IMR-90 (cell line): ENCODE results near the gene TRAF1. TPM values are rescaled to one million over a fixed set of nuclear protein-coding genes. Genes with fewer than 3 reads are reported as not detected.

ENCODE experiments used
- ATAC-seq: fragments of 200-7000 bp; cut with Tn5 transposase; 2 replicates; pipeline ENCODE4 v1.9.1; 2020; ENCODE audit warnings: low read depth, mild to moderate bottlenecking, moderate library complexity
- BruUV-seq: library from RNA; stranded (reverse); fragments of 400-500 nt; replicated peaks from 2 replicates; lab custom pipeline; 2021; lab: Mats Ljungman, UMichigan
- CTCF ChIA-PET: fragments of 300-600 bp; formaldehyde crosslinking; extraction: SDS; loops from one replicate; lab custom pipeline; 2021; ENCODE audit warnings: antibody characterized with exemption; lab: Yijun Ruan, JAX
- POLR2A ChIA-PET: fragments of 300-600 bp; sonication (Branson Sonifier 250); formaldehyde crosslinking; loops from one replicate; lab custom pipeline; 2022; ENCODE audit warnings: antibody characterized with exemption; ENCODE audit not compliant: unreplicated experiment; lab: Charles Lee
- DNase-seq: peaks from one replicate; pipeline ENCODE4 v3.0.0; 2013
- H2AFZ ChIP-seq: replicated peaks from 2 replicates; pipeline ENCODE3; 2013; ENCODE audit warnings: low read length, mild to moderate bottlenecking; ENCODE audit not compliant: poor library complexity
- H2AK5ac ChIP-seq: 2 replicates; pipeline ENCODE4 v1.6.1; 2013; ENCODE audit warnings: low read depth, low read length, inconsistent platforms
- H2AK9ac ChIP-seq: replicated peaks from 2 replicates; pipeline ENCODE3; 2013; ENCODE audit warnings: mild to moderate bottlenecking, low read depth, low read length, moderate library complexity; ENCODE audit not compliant: poor library complexity
- H2BK120ac ChIP-seq: 2 replicates; pipeline ENCODE4 v1.6.1; 2013; ENCODE audit warnings: low read depth, low read length, inconsistent platforms
- H2BK15ac ChIP-seq: 3 replicates; pipeline ENCODE4 v1.6.1; 2013; ENCODE audit warnings: low read depth, low read length, inconsistent platforms
- H2BK20ac ChIP-seq: 2 replicates; pipeline ENCODE4 v1.6.1; 2013; ENCODE audit warnings: low read depth, mild to moderate bottlenecking, inconsistent platforms, low read length, moderate library complexity
- H2BK5ac ChIP-seq: 2 replicates; pipeline ENCODE4 v1.6.1; 2013; ENCODE audit warnings: mild to moderate bottlenecking, low read depth, low read length, inconsistent platforms; ENCODE audit not compliant: poor library complexity, severe bottlenecking
- H3K14ac ChIP-seq: replicated peaks from 2 replicates; pipeline ENCODE4 v1.6.1; 2013; ENCODE audit warnings: low read depth, low read length, inconsistent platforms
- H3K18ac ChIP-seq: 2 replicates; pipeline ENCODE4 v1.6.1; 2013; ENCODE audit warnings: low read depth, low read length, control low read depth
- H3K23ac ChIP-seq: 2 replicates; pipeline ENCODE4 v1.6.1; 2013; ENCODE audit warnings: low read depth, low read length, inconsistent platforms
- H3K27ac ChIP-seq: 2 replicates; pipeline ENCODE4 v1.5.1; 2013; ENCODE audit warnings: mild to moderate bottlenecking, control low read depth, low read length; ENCODE audit not compliant: insufficient read depth
- H3K27me3 ChIP-seq: 2 replicates; pipeline ENCODE4 v1.6.1; 2013; ENCODE audit warnings: low read length; ENCODE audit not compliant: control insufficient read depth, insufficient read depth
- H3K36me3 ChIP-seq: 2 replicates; pipeline ENCODE4 v1.6.1; 2013; ENCODE audit warnings: low read length, mixed read lengths; ENCODE audit not compliant: control insufficient read depth, insufficient read depth
- H3K4ac ChIP-seq: 2 replicates; pipeline ENCODE4 v1.6.1; 2013; ENCODE audit warnings: low read depth, low read length, inconsistent platforms
- H3K4me1 ChIP-seq: 2 replicates; pipeline ENCODE4 v1.6.1; 2013; ENCODE audit warnings: low read length, mixed read lengths; ENCODE audit not compliant: control insufficient read depth, insufficient read depth
- H3K4me2 ChIP-seq: 2 replicates; pipeline ENCODE4 v1.6.1; 2013; ENCODE audit warnings: low read depth, mild to moderate bottlenecking, control low read depth, low read length, moderate library complexity
- H3K4me3 ChIP-seq: 2 replicates; pipeline ENCODE4 v1.5.1; 2013; ENCODE audit warnings: low read depth, mild to moderate bottlenecking, control low read depth, low read length, moderate library complexity; ENCODE audit not compliant: insufficient read depth
- H3K56ac ChIP-seq: 2 replicates; pipeline ENCODE4 v1.6.1; 2013; ENCODE audit warnings: low read length, inconsistent platforms; ENCODE audit not compliant: insufficient read depth; ENCODE audit errors: extremely low read depth
- H3K79me1 ChIP-seq, 2 experiments: 2 replicates each; pipeline ENCODE4 v1.6.1; 2013; ENCODE audit warnings: low read length in 2 of 2, inconsistent platforms in 1 of 2, low read depth in 1 of 2
- H3K9ac ChIP-seq: 2 replicates; pipeline ENCODE4 v1.6.1; 2013; ENCODE audit warnings: low read depth, low read length, control low read depth
- H3K9me1 ChIP-seq: 2 replicates; pipeline ENCODE4 v1.6.1; 2013; ENCODE audit warnings: low read length, inconsistent platforms; ENCODE audit not compliant: insufficient read depth
- H3K9me3 ChIP-seq: 2 replicates; pipeline ENCODE4 v1.6.1; 2013; ENCODE audit warnings: low read length; ENCODE audit not compliant: control insufficient read depth, insufficient read depth
- H4K20me1 ChIP-seq: 2 replicates; pipeline ENCODE4 v1.6.1; 2013; ENCODE audit warnings: low read length, inconsistent platforms; ENCODE audit not compliant: insufficient read depth
- H4K5ac ChIP-seq: 2 replicates; pipeline ENCODE4 v1.6.1; 2013; ENCODE audit warnings: mild to moderate bottlenecking, low read depth, low read length, control low read depth
- H4K8ac ChIP-seq, 2 experiments: 2 replicates each; pipeline ENCODE4 v1.6.1; 2013; ENCODE audit warnings: low read depth in 2 of 2, low read length in 2 of 2, control low read depth in 1 of 2, inconsistent platforms in 1 of 2
- H4K91ac ChIP-seq: 2 replicates; pipeline ENCODE4 v1.6.1; 2013; ENCODE audit warnings: low read depth, low read length, inconsistent platforms; ENCODE audit not compliant: insufficient read depth
- CEBPB ChIP-seq: IDR thresholded peaks from 2 replicates; pipeline ENCODE4 v1.6.1; 2012; ENCODE audit warnings: low read depth, low read length, improper control_type of control experiment
- ELK1 ChIP-seq: fragments of 150-350 bp; IDR thresholded peaks from 2 replicates; pipeline ENCODE4 v1.6.1; 2016; ENCODE audit warnings: low read depth, mild to moderate bottlenecking, low read length, moderate library complexity, borderline replicate concordance
- FOS ChIP-seq: fragments of 150-350 bp; IDR thresholded peaks from 2 replicates; pipeline ENCODE4 v1.6.1; 2016; ENCODE audit warnings: low read depth, low read length
- MAFK ChIP-seq: IDR thresholded peaks from 2 replicates; pipeline ENCODE4 v1.6.1; 2012; ENCODE audit warnings: low read depth, low read length, improper control_type of control experiment
- NFE2L2 ChIP-seq: fragments of 150-350 bp; IDR thresholded peaks from 2 replicates; pipeline ENCODE4 v1.6.1; 2016; ENCODE audit warnings: low read depth, mild to moderate bottlenecking, low read length
- RAD21 ChIP-seq: IDR thresholded peaks from 2 replicates; pipeline ENCODE4 v1.6.1; 2012; ENCODE audit warnings: low read length, improper control_type of control experiment
- RCOR1 ChIP-seq: IDR thresholded peaks from 2 replicates; pipeline ENCODE4 v1.6.1; 2012; ENCODE audit warnings: mild to moderate bottlenecking, low read length, improper control_type of control experiment; ENCODE audit not compliant: insufficient replicate concordance
- WGBS, 2 experiments: methylation state at CpG; one replicate each; pipeline versions ENCODE4 v1.1.5 to v1.1.7; 2013; ENCODE audit warnings: missing lambda C conversion rate in 2 of 2; ENCODE audit not compliant: insufficient read length in 1 of 2; ENCODE audit errors: extremely low coverage in 2 of 2; 5-methylcytosine and 5-hydroxymethylcytosine counted together
- dilution Hi-C: fragments of 300-500 bp; cut with HindIII; formaldehyde crosslinking; loops from one replicate; pipeline ENCODE4 v1.14.3; 2018; ENCODE audit warnings: low sequenced_read_pairs; ENCODE audit not compliant: unreplicated experiment
- in situ Hi-C: fragments of 300-500 bp; cut with MboI; formaldehyde crosslinking; loops from 3 replicates; pipeline ENCODE4 v1.14.3; 2019; ENCODE audit warnings: low sequenced_read_pairs, inconsistent platforms, mixed read lengths
- intact Hi-C: fragments of 100-400 bp; cut with micrococcal nuclease; formaldehyde crosslinking; loops from 2 replicates; pipeline ENCODE4 v1.10.0; 2022
- polyA plus RNA-seq, 3 experiments: library from polyadenylated mRNA; depleted of rRNA; stranded (reverse); fragments of >200 nt; gene quantifications; 2 replicates each; pipeline ENCODE4 v1.2.3, GENCODE V29; 2012; ENCODE audit warnings: low replicate concordance in 1 of 3
- total RNA-seq: library from RNA; depleted of rRNA; stranded (reverse); fragments of >200 nt; gene quantifications from 2 replicates; pipeline ENCODE4 v1.2.3, GENCODE V29; 2012

The TRAF1 gene
- total and polyA plus RNA-seq, 2 of the 4 experiments (the other 2 are of a cell fraction), result 3.9 to 4.1 TPM

- TF ChIP-seq RAD21, result no peak
- no peak for TF ChIP-seq FOS
- TF ChIP-seq MAFK, result no peak
- no peak for TF ChIP-seq NFE2L2
- TF ChIP-seq CEBPB, result no peak
- no peak for TF ChIP-seq ELK1
- TF ChIP-seq RCOR1, result no peak
- DNase-seq (no peak), ATAC-seq (no peak)
- Histone ChIP-seq H3K27me3 (no peaks in the 10 kb centered on the region), H3K9me3 (no peaks in the 10 kb centered on the region), H3K4me3 (no peak overlapping the region), H2AK5ac (peak overlapping the region; percentile 80), H3K27ac (no peak overlapping the region), H2BK15ac (no peak overlapping the region; the same call in 2 of the 3 replicates), H3K18ac (no peak overlapping the region), H3K56ac (no peak overlapping the region), H4K91ac (peak overlapping the region; percentile 17; the same call in 1 of the 2 replicates), H2BK20ac (no peak overlapping the region), H3K23ac (peak overlapping the region; percentile 94; the same call in 1 of the 2 replicates), H4K8ac (peak overlapping the region; percentile 77 to 97; a peak in 2 of 4 replicates), H4K5ac (no peak overlapping the region), H3K9ac (no peak overlapping the region; the same call in 1 of the 2 replicates), H3K4me2 (no peak overlapping the region), H4K20me1 (no peaks in the 10 kb centered on the region), H2BK120ac (0 out of 2 replicates have a peak overlapping the region, but pooled peaks have one; percentile 13), H3K79me1 (peaks cover 19 to 38% of the 10 kb centered on the region in 2 experiments), H2AFZ (no peak overlapping the region), H3K4ac (peak overlapping the region; percentile 94), H3K4me1 (peaks cover 15% of the 10 kb centered on the region), H2AK9ac (peak overlapping the region; percentile 92), H2BK5ac (no peak overlapping the region), H3K36me3 (peaks cover 7% of the 10 kb centered on the region), H3K9me1 (peaks cover 22% of the 10 kb centered on the region; the same call in 1 of the 2 replicates), H3K14ac (no peak overlapping the region)
- WGBS, 2 experiments, result 100% methylated on average over 1 of the region's 8 CpGs; no CpG with 5 or more reads in 1 of the 2 experiments
- ChIA-PET POLR2A (no interaction called here), CTCF (no interaction called here)
- in situ Hi-C loops (no loop called here), dilution Hi-C loops (no loop called here), intact Hi-C loops (loop anchor here (5.0 kb wide), 1 partner anchor 194 kb away; the partner anchor contains the start of gene CNTRL)
- no TSS peak for BruUV-seq
These were observed 48.1 kb downstream of the TRAF1 start for GRCh38 chr9:120878188-120879130.
